HPDE6-E6E7 (cell line): ENCODE data around the gene SERPINB2.

Source experiments
- DNase-seq: peaks from one replicate; pipeline ENCODE4 v3.0.0; 2011; ENCODE audit warnings: missing footprints; ENCODE audit errors: extremely low spot score

Gene SERPINB2

GRCh38 chr18:63887424-63887823 is at the start of gene SERPINB2:
SERPINB2 (plus strand) TSS chr18:63887705; CDS start chr18:63891445, 3,740 bp downstream.
- DNase-seq = no peak

DNA sequence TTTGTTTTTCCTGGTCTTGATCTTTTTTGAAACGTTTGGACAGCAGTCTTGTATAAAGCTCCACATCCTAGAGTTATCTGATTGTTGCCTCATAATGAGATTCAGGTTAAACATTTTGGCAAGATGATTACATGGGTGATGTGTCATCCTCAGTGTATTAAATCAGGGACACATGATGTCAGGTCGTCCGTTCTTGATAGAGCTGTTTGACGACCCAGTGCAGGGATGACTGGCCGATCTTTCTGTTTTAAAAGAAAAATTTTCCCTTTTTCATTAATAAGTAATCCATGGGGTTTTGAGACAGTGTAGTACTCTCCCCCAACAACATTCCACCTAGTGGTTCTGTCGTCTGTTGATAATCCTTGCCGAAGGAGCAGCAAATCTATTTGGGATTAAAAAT is 44.5 kb upstream of the SERPINB2 start:
- no peak for DNase-seq

- DNase-seq = no peak
These were observed 43.3 kb upstream of the SERPINB2 start for GRCh38 chr18:63844254-63844653.

DNA sequence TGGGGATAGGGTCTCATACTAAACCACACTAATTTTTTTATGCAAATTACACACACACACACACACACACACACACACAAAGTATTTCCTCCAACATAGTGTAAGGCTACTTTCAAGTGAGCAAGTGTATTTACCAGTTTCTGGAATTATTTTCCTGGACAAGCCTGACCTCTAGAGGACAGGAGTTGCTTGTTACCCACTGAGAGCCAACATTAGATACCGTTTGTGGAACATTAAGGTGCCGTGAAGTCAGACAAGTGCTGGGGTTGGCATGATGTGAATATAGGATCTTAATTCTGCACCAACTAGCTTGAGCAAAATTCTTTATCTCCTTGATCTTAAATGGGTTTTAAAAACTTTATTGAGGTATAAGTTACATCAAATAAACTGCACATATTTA is 39.3 kb upstream of the SERPINB2 start:
- no peak for DNase-seq

DNA sequence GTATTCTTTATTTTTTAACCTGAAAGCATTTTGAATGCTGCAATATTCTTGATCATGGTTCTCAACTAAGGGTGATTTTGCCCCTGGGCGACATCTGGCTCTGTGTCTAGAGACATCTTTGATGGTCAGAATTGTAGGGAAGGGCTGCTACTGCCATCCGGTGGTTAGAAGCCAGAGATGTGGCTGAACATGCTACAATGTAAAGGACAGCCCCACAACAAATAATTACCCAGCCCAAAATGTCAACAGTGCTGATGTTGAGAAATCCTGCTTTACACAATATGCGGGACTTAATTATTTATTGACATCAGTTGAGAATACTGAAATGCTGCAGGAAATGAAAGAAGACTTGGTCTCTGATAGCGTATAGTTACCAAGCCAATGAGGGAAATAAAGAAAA is 37.5 kb upstream of the SERPINB2 start:
- peak; percentile 44 for DNase-seq

- peak; percentile 27 for DNase-seq
These were observed 36.9 kb upstream of the SERPINB2 start for GRCh38 chr18:63850636-63851035.

- no peak for DNase-seq
These were observed 29.0 kb upstream of the SERPINB2 start for GRCh38 chr18:63858456-63858855.

DNA sequence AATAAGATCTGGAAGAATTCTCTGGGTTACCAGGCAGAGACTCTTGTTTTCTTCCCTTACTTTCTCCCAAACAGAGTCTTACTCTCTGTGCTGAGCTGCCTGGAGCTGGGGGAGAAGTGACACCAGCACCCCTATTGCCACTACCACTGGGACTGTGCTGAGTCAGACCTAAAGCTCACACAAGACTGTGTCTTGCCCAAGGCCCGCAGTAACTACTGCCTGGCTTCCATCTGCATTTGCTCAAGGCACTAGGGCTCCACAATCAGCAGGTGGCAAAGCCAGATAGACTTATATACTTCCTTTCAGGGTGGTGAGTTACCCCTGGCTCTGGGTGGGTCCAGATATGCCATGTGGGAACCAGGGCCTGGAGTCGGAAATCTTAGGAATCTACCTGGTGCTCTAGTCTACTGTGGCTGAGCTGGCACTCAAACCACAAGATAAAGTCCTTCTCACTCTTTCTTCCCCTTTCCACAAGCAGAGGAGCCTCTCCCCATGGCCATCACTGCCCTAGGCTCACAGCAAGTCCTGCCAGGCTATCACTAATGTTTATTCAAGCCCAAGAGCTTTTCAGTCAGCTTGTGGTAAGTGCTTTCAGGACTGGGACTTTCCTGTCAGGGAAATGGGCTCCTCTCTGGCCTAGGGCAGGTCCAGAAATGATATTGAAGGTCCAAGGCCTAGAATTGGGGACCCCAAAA is 27.6 kb upstream of the SERPINB2 start:
- no peak for DNase-seq

DNA sequence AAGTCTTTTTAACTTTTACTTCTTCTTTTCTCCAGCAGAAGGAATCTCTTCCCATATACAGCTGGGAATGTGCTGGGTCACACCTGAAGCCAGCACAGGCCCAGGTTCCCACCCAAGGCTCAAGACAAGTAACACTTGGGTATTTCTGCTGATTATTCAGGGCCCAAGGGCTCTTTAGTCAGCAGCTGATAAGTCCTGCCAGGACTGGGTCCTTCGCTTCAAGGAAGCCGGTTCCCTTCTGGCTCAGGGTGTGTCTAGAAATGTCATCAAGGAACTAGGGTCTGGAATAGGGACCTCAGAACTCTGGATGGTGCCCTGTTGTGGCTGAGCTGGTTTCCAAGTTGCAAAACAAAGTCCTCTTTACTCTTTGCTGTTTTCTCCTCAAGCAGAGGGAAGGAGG is 27.0 kb upstream of the SERPINB2 start:
- DNase-seq = no peak

- no peak for DNase-seq
These were observed 20.0 kb upstream of the SERPINB2 start for GRCh38 chr18:63867368-63868125.

DNA sequence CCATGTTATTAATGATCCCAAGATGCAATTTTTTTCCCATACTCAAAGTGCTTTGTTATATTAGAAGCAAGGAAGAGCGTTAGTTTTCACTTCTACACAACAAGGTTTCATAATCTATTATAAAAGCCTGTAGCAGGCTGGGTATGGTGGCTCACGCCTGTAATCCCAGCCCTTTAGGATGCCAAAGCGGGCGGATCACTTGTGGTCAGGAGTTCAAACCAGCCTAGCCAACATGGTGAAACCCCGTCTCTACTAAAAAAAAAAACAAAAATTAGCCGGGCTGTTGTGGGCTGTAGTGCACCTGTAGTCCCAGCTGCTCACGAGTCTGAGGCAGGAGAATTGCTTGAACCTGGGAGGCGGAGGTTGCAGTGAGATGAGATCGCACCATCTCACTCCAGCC is 19.0 kb upstream of the SERPINB2 start:
- no peak for DNase-seq

- peak; percentile 54 for DNase-seq
These were observed 18.1 kb upstream of the SERPINB2 start for GRCh38 chr18:63869374-63869773.

DNA sequence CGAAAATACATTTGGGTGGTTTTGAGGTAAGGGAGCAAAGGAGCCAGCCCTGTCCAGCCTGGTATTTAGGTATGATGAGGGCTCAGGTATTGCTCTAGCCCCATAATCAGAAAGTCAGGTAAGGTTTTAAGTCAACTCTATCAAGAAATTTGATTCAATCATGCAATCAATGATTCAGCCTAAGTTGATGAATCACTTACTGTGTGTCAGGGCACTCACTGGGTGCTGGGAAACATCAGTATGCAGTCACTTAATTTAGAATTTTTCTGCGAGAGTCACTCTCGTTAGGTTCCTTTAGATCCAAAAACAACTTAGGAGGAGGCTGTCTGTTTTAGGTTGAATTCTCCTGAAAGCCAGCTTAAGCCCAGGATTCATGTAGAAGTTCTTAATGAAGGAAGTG is 17.7 kb upstream of the SERPINB2 start:
- DNase-seq = peak; percentile 63

DNA sequence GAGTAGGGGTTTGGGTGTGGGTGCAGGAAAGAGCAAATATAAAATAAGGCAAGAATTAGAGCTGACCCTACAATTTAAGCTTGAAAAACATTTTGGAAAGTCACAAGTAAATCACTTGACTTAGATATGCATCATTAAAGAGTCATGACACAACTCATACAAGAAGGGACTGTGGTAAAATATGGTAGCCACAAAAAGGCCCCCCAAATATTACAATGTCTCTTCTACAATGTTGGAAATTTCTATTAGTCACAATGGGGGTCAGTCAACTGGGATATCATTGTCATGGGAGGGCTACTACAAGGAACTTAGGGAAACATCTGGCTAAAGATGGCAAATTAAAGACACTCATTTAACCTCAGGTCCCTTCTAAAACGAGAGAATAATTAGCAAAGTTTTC is 15.7 kb upstream of the SERPINB2 start:
- DNase-seq = no peak

DNA sequence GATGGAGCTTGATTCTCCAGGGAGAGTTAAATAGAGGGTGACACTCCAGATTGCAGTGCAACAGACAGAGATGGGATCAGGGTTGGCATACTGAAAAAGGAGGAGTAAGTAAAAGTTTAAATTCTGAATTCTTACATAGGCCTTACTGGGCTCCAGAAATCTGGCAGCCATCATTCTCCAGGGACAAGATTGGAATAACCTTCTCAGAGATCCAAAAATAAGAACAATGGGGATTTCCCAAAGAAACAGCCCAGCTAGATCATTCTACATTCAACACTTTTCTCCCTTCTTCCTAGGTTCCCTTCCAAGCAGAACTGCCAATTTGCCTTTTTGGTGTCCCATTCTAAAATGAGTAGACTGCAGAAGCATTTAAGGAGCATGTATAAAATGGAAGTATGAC is 14.9 kb upstream of the SERPINB2 start:
- DNase-seq = no peak

DNA sequence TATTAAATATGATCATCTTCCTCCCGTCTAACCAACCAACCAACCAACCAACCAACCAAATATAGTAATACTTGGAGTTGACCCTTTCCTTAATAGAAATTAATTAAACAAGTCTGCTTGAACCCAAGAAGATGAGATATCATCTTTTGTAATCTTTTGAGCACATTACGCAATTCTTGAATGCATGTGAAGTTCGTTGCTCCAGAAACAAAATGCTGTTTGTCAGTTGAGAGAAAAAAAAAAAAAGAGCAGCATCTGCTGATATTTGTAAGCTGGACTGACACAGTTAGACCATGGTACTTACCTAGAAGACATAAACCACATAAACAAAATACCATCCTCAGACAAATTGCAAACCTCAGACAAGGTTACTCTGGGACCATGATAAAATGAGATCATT is 9.2 kb upstream of the SERPINB2 start:
- DNase-seq = no peak

- no peak for DNase-seq
These were observed 8.6 kb upstream of the SERPINB2 start for GRCh38 chr18:63878925-63879324.

DNA sequence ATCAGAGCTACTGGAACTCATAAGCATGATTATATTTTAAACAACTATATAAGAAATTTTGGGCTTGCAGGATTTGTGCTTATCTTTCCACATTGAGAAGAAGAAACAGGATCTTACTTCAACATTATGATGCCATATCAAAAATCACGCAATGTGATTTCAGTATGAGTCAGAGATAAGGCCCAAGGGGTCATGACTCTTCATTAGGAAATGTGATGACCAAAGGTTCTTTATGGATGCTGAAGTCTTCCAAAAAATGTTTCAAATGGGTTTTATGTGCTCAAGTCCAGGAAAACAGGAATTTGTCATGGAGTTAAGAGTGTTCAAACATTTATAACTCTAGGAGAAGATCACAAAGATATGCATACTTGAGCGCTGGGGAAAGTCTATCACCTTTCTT is 7.8 kb upstream of the SERPINB2 start:
- no peak for DNase-seq

- DNase-seq = peak; percentile 49
These were observed 5.7 kb upstream of the SERPINB2 start for GRCh38 chr18:63881851-63882250.

- peak; percentile 77 for DNase-seq
These were observed 5.0 kb upstream of the SERPINB2 start for GRCh38 chr18:63882333-63883141.

DNA sequence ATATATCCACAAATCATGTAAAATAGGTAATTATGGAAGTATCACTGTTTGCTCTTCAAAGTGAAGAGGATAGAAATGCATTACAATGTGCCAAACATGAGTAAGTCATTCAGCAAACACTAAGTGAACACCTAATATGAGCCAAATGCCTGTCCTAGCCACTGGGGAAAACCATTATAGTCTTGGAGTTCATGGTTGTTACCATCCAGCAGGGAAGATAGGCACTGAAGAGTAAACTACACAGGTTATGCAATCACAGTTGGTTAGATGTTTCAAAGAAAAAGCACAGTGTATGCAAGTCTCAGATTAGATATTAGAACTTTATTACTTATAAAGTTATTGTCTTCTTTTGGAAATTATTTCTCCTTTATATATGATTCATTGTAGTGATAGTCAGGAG is 3.9 kb upstream of the SERPINB2 start:
- no peak for DNase-seq

DNA sequence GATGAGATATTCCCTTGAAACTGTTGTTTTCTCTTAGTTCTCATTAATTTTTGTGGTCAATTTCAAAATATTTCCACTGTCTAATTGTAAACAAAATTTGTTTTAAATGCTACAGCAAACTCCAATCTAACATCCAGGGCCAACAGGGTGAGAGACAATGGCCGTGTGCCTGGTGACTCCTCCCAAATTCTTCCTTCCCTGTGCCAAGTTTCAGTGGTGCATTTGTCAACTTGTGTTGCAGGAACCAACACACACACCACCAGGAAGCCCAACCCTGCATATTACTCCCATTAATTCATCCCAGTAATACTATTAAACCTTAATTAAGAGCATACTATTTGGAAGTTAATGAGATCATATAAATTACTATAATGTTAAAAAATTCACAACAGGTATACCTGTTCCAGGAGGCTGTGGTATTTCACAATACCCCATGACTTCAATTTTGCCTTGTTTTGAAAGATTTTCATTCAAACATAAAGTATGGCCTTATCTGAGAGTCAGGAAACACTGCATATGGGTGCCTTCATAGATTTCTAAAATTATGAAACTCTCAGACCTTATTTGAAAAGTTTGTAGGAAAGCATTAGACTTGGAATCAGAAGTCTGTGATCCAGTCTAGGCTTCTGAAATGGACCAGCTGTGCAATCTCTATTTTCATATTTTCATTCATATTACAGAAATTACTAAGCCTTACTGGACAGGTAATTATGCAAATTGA is 1.1 kb downstream of the SERPINB2 start:
- no peak for DNase-seq
